ENCODE measurements around the gene BPGM. TPM values are rescaled to one million over a fixed set of nuclear protein-coding genes. Genes with fewer than 3 reads are reported as not detected.

Gene BPGM
- total RNA-seq, 1 donor from 2014 or later, result 49.7 TPM

DNA sequence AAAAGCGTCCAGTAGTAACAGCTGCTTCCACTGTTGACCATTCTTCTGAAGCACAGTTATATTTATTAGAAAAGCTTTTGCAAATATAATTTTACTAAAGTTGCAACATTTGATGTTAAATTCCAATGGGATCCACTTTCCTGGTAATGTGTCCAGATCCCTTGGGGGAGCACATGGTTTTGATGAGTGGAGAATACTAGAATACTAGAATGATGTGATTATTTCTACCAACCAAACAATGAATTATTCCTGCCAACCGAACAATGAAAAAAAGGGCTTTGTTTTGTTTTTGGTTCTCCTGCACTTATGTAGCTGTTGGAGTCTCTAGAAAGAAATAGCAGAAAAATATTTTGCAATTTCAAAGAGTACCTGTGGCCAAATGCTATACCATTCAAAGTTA lies 59.1 kb downstream of the BPGM start:
- Mint-ChIP-seq H3K4me3 (no peak overlapping the region), H3K27me3 (ENCODE audit: insufficient read depth, low read depth) (peaks cover 2% of the 10 kb centered on the region), H3K36me3 (no peaks in the 10 kb centered on the region), H3K9me3 (no peaks in the 10 kb centered on the region), H3K4me1 (peaks cover 31% of the 10 kb centered on the region), H3K27ac (no peak overlapping the region)
- no peaks in the 10 kb centered on the region for H3K36me3 ChIP-seq
- H3K27ac ChIP-seq, result no peak overlapping the region
- no peaks in the 10 kb centered on the region for H3K9me3 ChIP-seq (ENCODE audit: low read depth)
- peaks cover 20% of the 10 kb centered on the region for H3K4me1 ChIP-seq
- H3K79me2 ChIP-seq (ENCODE audit: low read depth), result no peaks in the 10 kb centered on the region
- H3F3A ChIP-seq (ENCODE audit: low read depth), result no peaks in the 10 kb centered on the region
- H3K27me3 ChIP-seq, result no peaks in the 10 kb centered on the region
- no peaks in the 10 kb centered on the region for H4K20me1 ChIP-seq (ENCODE audit: low read depth)
- H2AFZ ChIP-seq (replicated peaks), result no peak overlapping the region
- DNase-seq (ENCODE audit: low spot score), result no peak
- no peak for TF ChIP-seq EZH2 (IDR thresholded peaks at IDR 0.05)
- TF ChIP-seq EZH2phosphoT487 (IDR thresholded peaks at IDR 0.05), result no peak
- TF ChIP-seq, protein P1, sequence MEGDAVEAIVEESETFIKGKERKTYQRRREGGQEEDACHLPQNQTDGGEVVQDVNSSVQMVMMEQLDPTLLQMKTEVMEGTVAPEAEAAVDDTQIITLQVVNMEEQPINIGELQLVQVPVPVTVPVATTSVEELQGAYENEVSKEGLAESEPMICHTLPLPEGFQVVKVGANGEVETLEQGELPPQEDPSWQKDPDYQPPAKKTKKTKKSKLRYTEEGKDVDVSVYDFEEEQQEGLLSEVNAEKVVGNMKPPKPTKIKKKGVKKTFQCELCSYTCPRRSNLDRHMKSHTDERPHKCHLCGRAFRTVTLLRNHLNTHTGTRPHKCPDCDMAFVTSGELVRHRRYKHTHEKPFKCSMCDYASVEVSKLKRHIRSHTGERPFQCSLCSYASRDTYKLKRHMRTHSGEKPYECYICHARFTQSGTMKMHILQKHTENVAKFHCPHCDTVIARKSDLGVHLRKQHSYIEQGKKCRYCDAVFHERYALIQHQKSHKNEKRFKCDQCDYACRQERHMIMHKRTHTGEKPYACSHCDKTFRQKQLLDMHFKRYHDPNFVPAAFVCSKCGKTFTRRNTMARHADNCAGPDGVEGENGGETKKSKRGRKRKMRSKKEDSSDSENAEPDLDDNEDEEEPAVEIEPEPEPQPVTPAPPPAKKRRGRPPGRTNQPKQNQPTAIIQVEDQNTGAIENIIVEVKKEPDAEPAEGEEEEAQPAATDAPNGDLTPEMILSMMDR (IDR thresholded peaks at IDR 0.05), result no peak
- H3K9ac ChIP-seq, result no peak overlapping the region
- no peak overlapping the region for H3K4me3 ChIP-seq
- H3K4me2 ChIP-seq, result no peak overlapping the region

DNA sequence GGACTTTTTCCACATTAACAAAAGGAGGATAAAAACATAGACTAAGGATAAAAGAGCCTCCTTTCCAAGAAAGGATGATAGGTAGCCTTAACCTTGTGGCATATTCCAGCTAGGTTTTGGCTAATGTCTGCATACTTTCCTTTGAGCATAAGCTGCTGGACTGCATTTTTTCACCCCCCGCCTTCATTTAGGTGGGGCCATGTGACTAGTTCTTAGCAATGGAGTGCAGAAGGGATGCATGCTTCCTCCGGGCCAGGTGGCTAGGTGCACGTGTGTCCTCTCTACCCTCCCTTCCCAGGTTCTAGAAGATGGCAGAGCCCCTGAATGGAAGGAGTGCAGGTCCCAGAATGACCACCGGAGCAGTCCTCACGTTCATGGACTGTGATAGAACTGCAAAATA lies 59.8 kb downstream of the BPGM start:
- Mint-ChIP-seq H3K4me1 (peaks cover 31% of the 10 kb centered on the region), H3K4me3 (no peak overlapping the region), H3K27me3 (ENCODE audit: insufficient read depth, low read depth) (peaks cover 2% of the 10 kb centered on the region), H3K36me3 (no peaks in the 10 kb centered on the region), H3K27ac (no peak overlapping the region), H3K9me3 (no peaks in the 10 kb centered on the region)
- no peak for DNase-seq (ENCODE audit: low spot score)
- H3K4me1 ChIP-seq, result peaks cover 20% of the 10 kb centered on the region
- no peaks in the 10 kb centered on the region for H3K36me3 ChIP-seq
- H3K9me3 ChIP-seq (ENCODE audit: low read depth), result no peaks in the 10 kb centered on the region
- no peaks in the 10 kb centered on the region for H3F3A ChIP-seq (ENCODE audit: low read depth)
- no peak overlapping the region for H3K27ac ChIP-seq
- H3K4me3 ChIP-seq, result no peak overlapping the region
- no peak overlapping the region for H3K9ac ChIP-seq
- no peak overlapping the region for H2AFZ ChIP-seq (replicated peaks)
- H3K27me3 ChIP-seq, result no peaks in the 10 kb centered on the region
- no peaks in the 10 kb centered on the region for H3K79me2 ChIP-seq (ENCODE audit: low read depth)
- TF ChIP-seq EZH2 (IDR thresholded peaks at IDR 0.05) (no peak), EZH2phosphoT487 (IDR thresholded peaks at IDR 0.05) (no peak)
- TF ChIP-seq, protein P1 (IDR thresholded peaks at IDR 0.05), result no peak
- H3K4me2 ChIP-seq, result no peak overlapping the region
- H4K20me1 ChIP-seq (ENCODE audit: low read depth), result no peaks in the 10 kb centered on the region

DNA sequence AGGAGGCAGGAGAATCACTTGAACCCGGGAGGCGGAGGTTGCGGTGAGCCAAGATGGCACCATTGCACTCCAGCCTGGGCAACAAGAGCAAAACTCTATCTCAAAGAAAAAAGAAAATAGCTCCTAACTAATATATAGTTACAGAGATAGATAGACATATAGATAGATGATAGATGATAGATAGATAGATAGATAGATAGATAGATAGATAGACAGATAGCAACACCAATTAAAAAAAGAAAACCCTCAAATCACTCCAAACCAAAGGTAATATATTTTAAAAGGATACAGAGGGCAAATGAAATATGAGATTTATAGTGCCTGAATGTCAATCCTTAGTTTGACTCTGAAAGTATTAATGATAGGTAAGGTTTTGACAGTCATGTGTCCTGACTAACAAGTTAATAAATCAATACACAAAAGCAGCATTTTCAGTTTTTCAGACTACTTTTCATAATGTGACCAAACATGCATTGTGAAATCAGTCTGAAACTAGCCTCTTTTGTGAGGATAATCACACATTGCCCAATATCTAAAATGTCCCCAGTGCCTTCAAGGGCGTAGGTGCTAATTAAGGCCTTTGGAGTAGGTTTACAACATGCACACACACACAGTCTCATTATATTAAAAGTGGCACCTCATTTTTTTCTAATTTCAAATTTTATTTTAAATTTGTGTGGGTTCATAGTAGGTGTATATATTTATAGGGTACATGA lies 61.2 kb downstream of the BPGM start:
- no peak overlapping the region for H3K4me2 ChIP-seq
- Mint-ChIP-seq H3K9me3 (no peaks in the 10 kb centered on the region), H3K36me3 (no peaks in the 10 kb centered on the region), H3K27me3 (ENCODE audit: insufficient read depth, low read depth) (peaks cover under 1% of the 10 kb centered on the region), H3K4me1 (peaks cover 22% of the 10 kb centered on the region), H3K4me3 (no peak overlapping the region), H3K27ac (no peak overlapping the region)
- no peaks in the 10 kb centered on the region for H3F3A ChIP-seq (ENCODE audit: low read depth)
- peaks cover 11% of the 10 kb centered on the region for H3K4me1 ChIP-seq
- no peaks in the 10 kb centered on the region for H4K20me1 ChIP-seq (ENCODE audit: low read depth)
- H3K27me3 ChIP-seq, result no peaks in the 10 kb centered on the region
- H3K4me3 ChIP-seq, result no peak overlapping the region
- no peak overlapping the region for H3K27ac ChIP-seq
- H3K79me2 ChIP-seq (ENCODE audit: low read depth), result no peaks in the 10 kb centered on the region
- TF ChIP-seq, protein P1 (IDR thresholded peaks at IDR 0.05), result no peak
- TF ChIP-seq EZH2phosphoT487 (IDR thresholded peaks at IDR 0.05) (no peak), EZH2 (IDR thresholded peaks at IDR 0.05) (no peak)
- H3K36me3 ChIP-seq, result no peaks in the 10 kb centered on the region
- H2AFZ ChIP-seq (replicated peaks), result no peak overlapping the region
- no peaks in the 10 kb centered on the region for H3K9me3 ChIP-seq (ENCODE audit: low read depth)
- H3K9ac ChIP-seq, result no peak overlapping the region
- no peak for DNase-seq (ENCODE audit: low spot score)
